ENCODE data around the gene HSD17B8. TPM values are rescaled to one million over a fixed set of nuclear protein-coding genes. Genes with fewer than 3 reads are reported as not detected.

The HSD17B8 gene
- 10 to 100 TPM; 10.3 to 31.4 TPM for total RNA-seq

GRCh38 chr6:33204415-33205190, at the start of gene HSD17B8:
TSS of gene HSD17B8 (plus strand) at chr6:33204655. CDS start at chr6:33204669, 14 bp downstream.
- Histone ChIP-seq H3K27me3 (no peaks in the 10 kb centered on the region), H3K9me3 (no peaks in the 10 kb centered on the region), H3K4me1 (peaks cover 0 to 60% of the 10 kb centered on the region in 2 donors), H3K4me3 (peak within 1 kb of the TSS; percentile 60 to 66), H3K36me3 (peaks cover 27% of the 10 kb centered on the region), H3K27ac (peak within 1 kb of the TSS; percentile 52 to 64)
- no peak for TF ChIP-seq CTCF (IDR thresholded peaks at IDR 0.05)
- peak; percentile 95 for DNase-seq (ENCODE audit: low spot score)

- DNase-seq (ENCODE audit: low spot score) = no peak
- Histone ChIP-seq H3K9me3 (peaks cover 0 to 14% of the 10 kb centered on the region in 2 donors), H3K27me3 (no peaks in the 10 kb centered on the region), H3K4me3 (no peak overlapping the region), H3K4me1 (peaks cover 0 to 11% of the 10 kb centered on the region in 2 donors), H3K27ac (no peak overlapping the region), H3K36me3 (no peaks in the 10 kb centered on the region)
- no peak for TF ChIP-seq CTCF (IDR thresholded peaks at IDR 0.05)
Measured at GRCh38 chr6:33156561-33156960, 47.9 kb upstream of the HSD17B8 start.

GRCh38 chr6:33156964-33157363, 47.5 kb upstream of the HSD17B8 start:
- Histone ChIP-seq H3K36me3 (no peaks in the 10 kb centered on the region), H3K27ac (no peak overlapping the region), H3K9me3 (peaks cover 0 to 10% of the 10 kb centered on the region in 2 donors), H3K4me3 (no peak overlapping the region), H3K27me3 (no peaks in the 10 kb centered on the region), H3K4me1 (peaks cover 0 to 15% of the 10 kb centered on the region in 2 donors)
- DNase-seq (ENCODE audit: low spot score) = no peak
- TF ChIP-seq CTCF (IDR thresholded peaks at IDR 0.05) = no peak

- no peak for DNase-seq (ENCODE audit: low spot score)
- no peaks in the 10 kb centered on the region for H3K27me3 ChIP-seq
- H3K4me1 ChIP-seq = peaks cover 0 to 18% of the 10 kb centered on the region in 2 donors
- no peak for TF ChIP-seq CTCF (IDR thresholded peaks at IDR 0.05)
- no peaks in the 10 kb centered on the region for H3K36me3 ChIP-seq
- H3K9me3 ChIP-seq = no peaks in the 10 kb centered on the region
- H3K4me3 ChIP-seq = no peak overlapping the region
- no peak overlapping the region for H3K27ac ChIP-seq
Measured at GRCh38 chr6:33160096-33160495, 44.4 kb upstream of the HSD17B8 start.

GRCh38 chr6:33160728-33161344, 43.6 kb upstream of the HSD17B8 start:
- peaks cover 0 to 18% of the 10 kb centered on the region in 2 donors for H3K4me1 ChIP-seq
- DNase-seq (ENCODE audit: low spot score) = no peak
- H3K36me3 ChIP-seq = no peaks in the 10 kb centered on the region
- no peak for TF ChIP-seq CTCF (IDR thresholded peaks at IDR 0.05)
- peak overlapping the region in 1 of 2 donors; percentile 52 for H3K4me3 ChIP-seq
- H3K27me3 ChIP-seq = no peaks in the 10 kb centered on the region
- H3K9me3 ChIP-seq = no peaks in the 10 kb centered on the region
- peak overlapping the region; percentile 23 to 59 for H3K27ac ChIP-seq
